HG03571 (cell line): ENCODE measurements around the gene SHLD2.
"Not testable (repeated sequence)": the region's sequence is repeated elsewhere in the genome, so short reads cannot be mapped to it uniquely, and the experiment has no call there.

Experiments used
- ATAC-seq: cut with Tn5 transposase; IDR thresholded peaks from one replicate; pipeline ENCODE4 v1.9.1; 2021; ENCODE audit not compliant: unreplicated experiment

Gene SHLD2

DNA sequence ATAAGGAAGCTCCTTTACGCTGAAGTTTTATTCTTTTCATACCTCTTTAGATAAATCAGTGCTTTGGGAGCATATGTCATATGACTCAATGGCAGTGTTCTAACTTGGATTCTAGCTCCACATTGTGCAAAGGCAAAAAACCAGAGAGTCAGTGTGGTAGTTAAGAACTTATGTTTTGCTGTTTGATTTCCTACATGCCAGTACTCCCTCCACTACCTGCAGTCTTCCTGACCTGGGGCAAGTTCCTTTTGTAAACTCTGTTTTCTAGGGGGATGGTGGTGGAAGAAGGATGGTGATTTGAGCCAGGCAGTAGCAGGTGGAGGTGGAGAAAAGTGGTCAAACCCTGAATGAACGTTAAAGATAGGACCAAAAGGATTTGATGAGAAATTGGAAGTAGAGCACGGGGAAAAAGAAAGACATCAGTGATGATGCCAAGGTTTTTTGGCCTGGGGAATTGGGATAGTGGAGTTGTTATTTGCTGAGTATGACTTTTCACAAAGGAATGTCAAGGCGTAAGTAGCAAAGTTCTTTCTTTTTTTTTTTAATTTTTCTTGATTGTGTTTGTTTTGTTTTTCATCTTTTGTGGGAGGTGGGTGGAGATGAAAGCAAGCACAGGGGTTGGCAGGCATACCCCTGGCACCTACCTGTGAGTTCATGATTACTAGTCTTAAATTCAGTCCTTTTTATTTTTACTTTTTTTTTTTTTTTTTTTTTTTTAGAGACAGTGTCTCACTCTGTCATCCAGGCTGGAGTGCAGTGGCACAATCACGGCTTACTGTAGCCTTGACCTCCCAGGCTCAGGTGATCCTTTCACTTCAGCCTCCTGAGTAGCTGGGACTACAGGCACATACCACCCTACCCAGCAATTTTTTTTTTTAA, 47.5 kb downstream of the SHLD2 start:
- ATAC-seq = not testable (repeated sequence)

DNA sequence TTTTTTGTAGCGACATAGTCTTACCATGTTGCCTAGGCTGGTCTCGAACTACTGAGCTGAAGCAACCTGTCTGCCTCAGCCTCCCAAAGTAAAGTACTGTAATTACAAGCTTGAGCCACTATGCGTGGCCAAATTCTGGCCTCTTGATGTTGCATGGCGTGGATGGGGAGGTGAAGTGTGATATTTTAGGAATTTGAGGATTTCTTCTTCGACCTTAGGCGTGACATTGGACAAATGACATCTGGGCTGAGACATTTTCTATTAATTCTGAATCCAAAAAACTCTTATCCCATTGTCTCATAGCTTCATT, 48.1 kb downstream of the SHLD2 start:
- ATAC-seq = not testable (repeated sequence)

DNA sequence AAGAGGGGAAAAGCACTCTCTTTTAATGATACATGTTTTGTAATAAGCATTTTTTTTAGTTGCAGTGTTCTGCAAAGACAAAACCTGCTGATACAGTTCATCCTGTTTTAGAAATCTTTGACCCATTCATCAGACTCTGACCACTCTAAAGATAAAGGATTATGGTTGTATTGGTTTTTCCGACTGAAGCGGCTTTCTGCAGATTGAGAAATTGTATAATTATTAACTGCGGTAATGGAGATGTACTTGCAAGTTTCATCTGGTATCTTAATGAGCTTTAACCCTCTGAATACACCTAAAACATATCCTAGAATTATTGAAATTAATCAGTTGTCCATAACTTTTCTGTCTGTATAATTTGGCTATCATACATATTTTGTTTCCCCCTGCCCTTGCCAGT, 50.6 kb downstream of the SHLD2 start:
- not testable (repeated sequence) for ATAC-seq

DNA sequence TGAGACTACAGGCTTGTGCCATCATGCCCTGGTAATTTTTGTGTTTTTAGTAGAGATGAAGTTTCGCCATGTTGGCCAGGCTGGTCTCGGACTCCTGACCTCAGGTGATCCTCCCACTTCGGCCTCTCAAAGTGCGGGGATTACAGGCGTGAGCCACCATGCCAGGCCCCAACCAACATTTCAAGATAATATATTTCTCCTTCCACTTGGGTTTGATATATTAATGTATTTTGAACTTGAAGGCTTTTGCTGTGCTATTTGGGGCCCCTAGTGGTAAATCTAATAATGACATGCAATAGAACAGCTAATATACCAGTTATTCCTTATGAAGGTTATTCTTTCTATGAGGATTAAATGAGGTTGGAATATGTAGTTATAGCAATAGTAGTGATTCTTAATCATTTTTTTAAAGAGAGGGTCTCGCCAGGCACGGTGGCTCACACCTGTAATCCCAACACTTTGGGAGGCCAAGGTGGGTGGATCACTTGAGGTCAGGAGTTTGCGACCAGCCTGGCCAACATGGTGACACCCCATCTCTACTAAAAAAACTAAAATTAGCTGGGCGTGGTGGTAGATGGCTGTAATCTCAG, 54.1 kb downstream of the SHLD2 start:
- not testable (repeated sequence) for ATAC-seq

DNA sequence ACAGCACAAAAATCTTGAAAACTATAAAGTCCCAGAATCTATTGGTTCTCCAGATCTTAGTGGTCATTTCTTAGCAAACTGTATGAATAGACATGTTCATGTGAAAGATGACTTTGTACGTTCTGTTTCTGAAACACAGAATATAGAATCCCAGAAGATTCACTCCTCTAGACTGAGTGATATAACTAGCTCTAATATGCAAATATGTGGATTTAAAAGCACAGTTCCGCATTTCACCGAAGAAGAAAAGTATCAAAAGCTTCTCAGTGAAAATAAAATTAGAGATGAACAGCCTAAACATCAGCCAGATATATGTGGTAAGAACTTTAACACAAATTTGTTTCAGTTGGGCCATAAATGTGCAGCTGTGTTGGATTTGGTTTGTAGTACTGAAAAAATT, 56.5 kb downstream of the SHLD2 start:
- not testable (repeated sequence) for ATAC-seq

DNA sequence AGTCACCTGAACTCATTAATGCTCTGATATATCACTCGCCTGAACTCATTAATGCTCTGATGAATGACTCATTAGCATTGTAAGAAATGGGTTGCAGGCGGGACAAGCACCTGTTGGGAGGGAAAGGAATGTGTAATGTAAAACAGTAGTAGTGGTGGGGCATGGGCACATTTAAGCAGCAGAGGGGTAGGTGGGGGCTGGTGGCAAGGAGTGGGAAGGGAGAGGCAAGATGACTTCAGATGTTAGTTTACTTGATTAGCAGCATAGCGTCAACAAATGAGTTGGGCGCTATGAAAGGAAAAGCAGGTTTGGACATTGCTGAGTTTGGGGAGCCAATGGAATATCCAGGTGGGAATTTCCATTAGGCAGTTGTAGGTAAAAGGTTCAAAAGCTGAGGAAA, 61.8 kb downstream of the SHLD2 start:
- not testable (repeated sequence) for ATAC-seq

DNA sequence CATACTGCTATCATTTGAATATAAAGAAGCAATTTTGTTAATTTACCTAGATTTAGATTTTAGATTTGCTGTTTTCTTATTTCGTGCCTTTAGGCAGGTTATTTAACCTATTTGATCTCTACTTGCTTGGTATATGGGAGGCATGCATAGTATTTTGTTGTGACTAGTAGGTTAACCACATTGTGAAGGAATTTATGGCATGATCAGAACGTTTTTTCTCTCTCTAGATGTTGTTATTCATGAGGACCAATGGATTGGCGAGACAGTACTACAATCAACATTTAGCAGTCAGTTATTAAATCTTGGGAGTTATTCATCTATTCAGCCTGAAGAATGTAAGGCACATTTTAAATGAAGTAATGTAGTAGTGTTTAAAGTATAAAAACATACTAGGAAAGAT, 62.8 kb downstream of the SHLD2 start:
- ATAC-seq = not testable (repeated sequence)

DNA sequence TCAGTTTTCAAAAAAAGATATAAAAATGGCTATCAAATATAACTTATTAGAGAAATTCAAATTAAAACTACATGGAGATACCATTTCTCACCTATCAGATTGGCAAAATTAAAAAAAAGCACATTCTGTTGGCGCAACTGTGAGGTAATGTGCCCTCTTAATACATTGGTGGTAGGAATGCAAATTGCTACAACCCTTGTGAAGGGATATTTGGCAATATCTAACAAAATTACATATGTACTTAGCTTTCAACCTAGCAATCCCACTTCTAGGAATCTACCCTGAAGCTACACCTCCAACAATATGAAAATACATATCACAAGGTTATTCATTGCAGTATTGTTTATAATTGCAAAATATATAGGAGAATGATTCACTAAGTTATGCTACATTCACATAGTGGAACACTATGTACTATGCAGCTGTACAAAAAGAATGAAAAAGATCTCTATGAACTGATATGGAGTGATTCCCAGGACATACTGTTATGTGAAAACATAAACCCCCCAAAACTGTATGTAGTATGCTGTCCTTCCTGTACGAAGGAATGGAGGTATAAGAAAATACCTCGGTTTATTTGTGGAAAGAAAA, 67.8 kb downstream of the SHLD2 start:
- ATAC-seq = not testable (repeated sequence)

DNA sequence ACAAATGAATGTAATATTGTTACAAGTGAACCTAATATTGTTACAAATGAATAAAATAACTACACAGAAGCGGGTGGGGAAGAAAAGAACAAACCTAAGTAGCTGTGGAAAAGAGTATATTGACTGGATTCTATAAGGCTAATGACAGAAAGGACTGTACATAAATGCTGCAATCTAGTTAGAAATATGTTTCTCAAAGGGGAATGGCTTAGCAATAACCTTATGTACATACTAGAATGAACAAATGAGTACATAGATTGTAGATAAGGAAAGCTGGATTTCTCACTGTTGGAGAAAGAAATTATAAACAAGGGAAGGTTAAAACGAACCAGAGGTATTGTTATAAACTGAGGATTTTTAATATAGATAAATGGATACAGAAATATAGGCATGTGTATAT, 68.4 kb downstream of the SHLD2 start:
- ATAC-seq = not testable (repeated sequence)

DNA sequence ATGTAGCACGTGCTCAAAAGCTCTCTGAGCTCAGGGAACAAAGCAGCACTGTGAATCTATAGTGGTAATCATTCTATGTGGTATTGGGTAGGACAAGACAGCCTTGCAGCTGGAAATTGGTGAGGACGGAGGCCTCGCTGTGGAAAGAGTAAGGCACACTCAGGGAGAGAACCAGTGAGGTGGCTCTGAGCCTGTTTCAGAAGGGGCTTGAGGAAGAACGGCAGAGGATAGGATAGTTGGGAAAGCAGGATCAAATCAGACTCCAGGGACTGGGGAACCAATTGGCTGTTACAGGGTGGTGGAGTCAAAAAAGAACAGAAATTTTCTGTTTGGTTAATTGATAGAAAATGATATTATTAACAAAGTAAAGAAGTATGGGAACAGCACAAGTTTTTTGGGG, 74.9 kb downstream of the SHLD2 start:
- ATAC-seq = not testable (repeated sequence)

DNA sequence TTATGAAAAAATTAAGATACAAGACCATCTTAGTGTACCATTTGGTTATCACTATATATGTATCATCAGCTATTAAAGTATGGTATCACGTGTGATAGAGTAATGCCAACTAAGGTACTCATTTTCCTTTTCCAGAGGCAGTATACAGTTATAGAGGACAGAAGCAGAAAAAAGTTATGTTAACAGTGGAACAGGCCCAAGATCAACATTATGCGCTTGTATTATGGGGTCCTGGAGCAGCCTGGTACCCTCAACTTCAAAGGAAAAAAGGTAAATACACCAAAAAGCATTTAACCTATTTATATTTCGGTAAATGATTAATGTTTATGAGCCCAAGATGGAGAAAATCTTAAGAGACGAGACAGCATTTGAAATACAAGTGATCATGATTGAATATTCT, 75.7 kb downstream of the SHLD2 start:
- ATAC-seq = not testable (repeated sequence)

DNA sequence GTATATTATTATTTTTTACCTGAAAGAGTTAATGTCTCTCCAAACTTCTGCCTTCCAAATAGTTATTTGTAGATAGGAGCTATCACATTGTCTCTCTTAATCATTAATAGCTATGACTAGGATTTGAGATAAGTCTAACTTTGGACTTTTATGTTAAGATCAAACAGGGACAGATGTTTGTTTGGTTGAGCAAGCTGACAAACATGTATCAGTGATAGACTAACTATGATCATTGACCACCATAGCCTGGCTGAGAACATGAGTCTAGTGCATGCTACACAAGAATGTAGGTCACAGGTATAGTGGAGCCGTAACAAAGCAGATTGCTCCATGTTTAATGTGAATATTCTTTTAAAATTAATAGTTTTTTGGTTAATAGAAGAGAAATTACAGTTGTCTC, 76.7 kb downstream of the SHLD2 start:
- not testable (repeated sequence) for ATAC-seq

DNA sequence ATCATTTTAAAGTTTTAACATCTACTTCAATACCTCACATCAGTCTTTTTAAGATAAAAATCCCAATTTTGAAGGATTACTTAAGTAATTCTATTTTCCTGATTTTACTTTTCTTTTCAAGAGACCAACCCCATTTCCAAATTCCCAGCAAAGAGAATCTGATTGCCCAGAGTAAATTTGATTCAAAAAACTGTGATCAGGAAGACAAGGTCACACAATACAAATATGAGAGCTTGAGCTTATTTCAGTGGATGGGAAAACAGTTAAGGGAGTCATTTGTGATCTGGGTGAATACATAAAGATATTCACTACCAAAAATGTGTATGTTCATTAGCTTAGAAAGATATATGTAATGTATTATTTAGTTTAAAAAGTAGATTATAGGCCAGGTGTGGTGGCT, 77.2 kb downstream of the SHLD2 start:
- not testable (repeated sequence) for ATAC-seq

DNA sequence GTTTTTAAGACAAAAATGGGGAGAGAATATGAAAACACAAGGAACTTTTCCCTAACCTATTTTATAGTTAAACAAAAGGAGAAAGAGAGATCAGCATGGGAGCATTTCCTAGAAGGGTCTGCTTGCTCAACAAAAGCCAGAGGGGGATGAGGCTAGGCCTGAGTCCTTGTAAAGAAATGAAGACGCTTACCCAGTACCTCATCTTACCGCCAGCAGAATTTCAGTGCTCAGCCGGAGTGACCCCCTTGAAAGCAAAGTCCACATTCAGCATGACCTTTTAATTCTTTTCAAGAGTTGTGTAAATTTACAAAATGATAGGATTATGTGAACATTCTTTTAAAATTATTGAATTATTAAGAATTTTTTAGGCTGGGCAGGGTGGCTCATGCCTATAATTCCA, 82.6 kb downstream of the SHLD2 start:
- ATAC-seq = not testable (repeated sequence)

DNA sequence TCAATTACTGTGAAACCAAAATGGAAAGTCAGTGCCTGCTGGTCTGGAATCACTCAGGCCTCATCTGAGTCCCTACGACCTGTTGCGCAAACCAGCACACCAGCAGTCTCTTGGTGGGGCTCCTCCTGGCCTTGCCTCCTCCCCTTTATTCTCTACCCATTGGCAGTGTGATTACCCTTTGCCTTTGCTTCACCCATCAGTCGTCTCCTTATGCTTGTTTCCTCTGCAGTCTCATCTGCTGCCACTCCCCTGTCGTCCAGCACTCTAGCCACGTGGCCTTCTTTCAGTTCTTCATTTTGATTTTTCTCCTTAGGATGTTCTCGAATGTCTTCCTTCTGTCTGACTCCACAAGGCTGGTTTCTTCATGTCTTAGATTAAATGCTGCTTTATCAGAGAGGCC, 89.4 kb downstream of the SHLD2 start:
- not testable (repeated sequence) for ATAC-seq

DNA sequence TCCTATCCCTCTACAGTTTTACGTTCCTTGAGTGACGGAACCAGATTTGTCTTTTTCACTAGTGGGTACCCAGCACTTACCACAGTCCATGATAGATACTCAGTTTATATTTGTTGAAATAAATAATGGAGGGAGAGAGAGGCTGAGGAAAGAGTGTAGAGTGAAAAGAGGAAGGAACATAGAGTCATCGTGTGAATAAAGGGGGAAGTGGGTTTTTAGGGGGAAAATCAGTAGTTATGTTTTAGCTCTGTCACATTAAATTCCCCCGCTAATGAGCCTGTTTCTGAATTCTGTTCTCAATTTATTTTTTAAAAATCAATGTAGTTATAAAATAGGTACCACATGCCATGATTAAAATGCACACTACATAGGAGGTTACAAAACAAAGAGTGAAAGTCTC, 91.0 kb downstream of the SHLD2 start:
- not testable (repeated sequence) for ATAC-seq

DNA sequence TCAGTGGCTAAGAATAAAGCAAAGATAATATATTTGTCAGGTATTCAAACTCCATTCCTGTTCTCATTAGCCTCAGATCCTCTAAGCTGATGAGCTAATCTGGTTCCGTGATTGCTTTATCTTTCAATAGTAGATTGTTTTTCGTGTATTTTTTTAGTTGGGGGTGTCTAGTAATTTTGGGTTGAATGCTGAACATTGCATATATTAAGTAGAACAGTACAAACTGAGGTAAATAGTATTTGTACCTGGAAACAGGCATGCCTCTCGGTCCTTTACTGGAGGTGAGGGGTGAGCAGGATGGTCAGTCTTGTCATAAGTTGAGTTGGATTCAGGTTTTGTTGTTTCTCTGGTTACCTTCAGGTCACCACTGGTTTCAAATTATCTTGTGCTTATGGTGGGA, 92.6 kb downstream of the SHLD2 start:
- ATAC-seq = not testable (repeated sequence)

DNA sequence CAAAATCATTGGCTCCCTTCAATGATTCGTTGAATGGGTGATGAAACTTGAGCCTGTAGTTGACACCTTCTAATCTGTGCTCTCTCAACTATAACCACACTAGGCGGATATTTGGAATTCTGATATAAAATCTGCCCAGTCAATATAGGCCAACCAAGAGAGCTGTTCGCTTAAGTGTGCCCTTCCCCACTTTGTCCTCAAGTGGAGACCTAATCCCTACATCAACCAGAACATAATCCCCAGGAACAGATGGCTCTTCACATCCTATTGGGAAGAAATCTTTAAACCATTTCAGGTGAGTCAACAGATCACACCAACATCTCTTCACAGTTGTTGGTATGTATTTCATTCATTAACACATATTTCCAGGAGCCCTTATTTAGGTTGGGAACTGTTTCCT, 96.8 kb downstream of the SHLD2 start:
- ATAC-seq = not testable (repeated sequence)

DNA sequence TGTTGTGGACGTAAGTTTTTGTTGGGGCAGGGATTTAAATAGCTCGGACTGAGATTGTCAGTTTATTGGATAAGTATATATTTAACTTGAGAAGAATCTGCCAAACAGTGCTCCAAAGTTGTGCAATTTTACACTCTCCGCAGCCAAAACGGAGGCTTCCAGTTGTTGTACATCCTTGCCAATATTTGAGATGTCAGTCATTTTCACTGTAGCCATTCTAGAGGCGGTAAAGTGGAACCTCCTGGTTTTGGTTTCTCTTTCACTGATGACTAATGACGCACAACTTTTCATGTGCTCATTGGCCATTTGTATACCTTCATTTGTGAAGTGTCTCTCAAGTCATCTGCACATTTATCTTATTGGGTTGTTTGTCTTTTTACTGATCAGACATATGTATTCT, 105.9 kb downstream of the SHLD2 start:
- peak; percentile 55 for ATAC-seq

DNA sequence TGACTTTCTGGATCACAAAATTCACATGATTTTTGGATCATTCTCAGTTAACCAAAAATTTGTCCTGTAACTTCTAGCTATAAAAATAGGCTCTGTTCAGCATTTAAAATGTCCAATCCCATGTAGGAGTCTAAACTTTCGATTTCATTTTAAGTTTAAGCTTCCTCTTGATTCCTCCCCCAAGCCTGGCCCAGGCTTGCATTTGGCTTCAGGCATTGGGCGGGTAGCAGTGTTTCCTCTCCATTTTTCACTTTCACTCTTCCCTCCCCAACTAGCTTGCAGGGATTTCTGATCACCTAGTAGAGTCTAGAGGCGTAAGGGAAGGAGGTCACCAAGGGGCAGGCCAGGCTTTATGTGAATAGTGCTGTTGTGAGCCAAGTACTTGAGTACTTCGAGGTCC, 109.8 kb downstream of the SHLD2 start:
- not testable (repeated sequence) for ATAC-seq

DNA sequence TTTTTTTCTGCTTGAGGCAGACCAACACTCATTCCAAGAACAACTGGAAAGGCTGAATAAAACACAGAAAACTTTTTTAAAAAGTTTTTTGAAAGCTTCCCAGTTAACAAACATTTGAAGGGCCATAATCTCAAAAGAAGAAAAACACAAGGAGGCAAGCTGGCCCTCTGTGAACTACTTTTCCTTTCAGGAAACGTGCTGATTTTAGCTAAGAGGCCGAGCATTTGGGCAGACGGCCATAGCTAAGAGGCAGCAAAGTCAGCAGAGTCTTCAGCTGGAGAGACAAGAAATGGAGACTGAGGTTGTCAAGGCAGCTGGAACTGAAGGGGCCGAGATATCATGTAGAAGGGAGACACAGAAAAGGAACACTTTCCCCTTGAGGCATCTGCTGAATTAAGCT, 111.9 kb downstream of the SHLD2 start:
- ATAC-seq = not testable (repeated sequence)

DNA sequence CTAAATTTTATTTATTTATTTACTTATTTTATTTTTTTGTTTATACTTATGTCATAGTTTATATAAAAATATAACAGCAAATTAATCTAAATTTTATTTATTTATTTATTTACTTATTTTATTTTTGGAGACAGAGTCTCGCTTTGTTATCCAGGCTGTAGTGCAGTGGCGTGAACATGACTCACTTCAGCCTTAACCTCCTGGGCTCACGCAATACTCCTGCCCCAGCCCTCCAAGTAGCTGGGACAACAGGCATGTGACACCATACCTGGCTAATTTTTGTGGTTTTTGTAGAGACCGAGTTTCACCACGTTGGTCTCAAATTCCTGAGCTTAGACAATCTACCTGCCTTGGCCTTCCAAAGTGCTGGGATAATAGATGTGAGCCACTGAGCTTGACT, 115.3 kb downstream of the SHLD2 start:
- not testable (repeated sequence) for ATAC-seq
